ENCODE measurements around the gene CCDC171.

DNA sequence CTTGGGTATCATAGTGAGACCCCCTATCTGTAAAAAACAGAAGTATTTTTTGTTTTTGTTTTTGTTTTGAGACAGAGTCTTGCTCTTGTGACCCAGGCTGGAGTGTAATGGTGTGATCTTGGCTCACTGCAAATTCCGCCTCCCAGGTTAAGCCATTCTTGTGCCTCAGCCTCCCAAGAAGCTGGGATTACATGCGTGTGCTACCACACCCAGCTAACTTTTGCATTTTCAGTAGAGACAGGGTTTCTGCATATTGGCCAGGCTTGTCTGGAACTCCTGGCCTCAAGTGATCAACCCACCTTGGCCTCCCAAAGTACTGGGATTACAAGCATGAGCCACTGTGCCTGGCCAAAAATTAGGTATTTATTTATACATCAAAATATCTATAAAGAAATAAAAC, 10.2 kb upstream of the CCDC171 start:
- no peak for TF ChIP-seq FOXA1 (IDR thresholded peaks at IDR 0.05)
- no peak for TF ChIP-seq TAF1 (conservative IDR thresholded peaks at IDR 0.05)
- no peak for TF ChIP-seq ATF3 (IDR thresholded peaks at IDR 0.05)
- TF ChIP-seq, protein P1, sequence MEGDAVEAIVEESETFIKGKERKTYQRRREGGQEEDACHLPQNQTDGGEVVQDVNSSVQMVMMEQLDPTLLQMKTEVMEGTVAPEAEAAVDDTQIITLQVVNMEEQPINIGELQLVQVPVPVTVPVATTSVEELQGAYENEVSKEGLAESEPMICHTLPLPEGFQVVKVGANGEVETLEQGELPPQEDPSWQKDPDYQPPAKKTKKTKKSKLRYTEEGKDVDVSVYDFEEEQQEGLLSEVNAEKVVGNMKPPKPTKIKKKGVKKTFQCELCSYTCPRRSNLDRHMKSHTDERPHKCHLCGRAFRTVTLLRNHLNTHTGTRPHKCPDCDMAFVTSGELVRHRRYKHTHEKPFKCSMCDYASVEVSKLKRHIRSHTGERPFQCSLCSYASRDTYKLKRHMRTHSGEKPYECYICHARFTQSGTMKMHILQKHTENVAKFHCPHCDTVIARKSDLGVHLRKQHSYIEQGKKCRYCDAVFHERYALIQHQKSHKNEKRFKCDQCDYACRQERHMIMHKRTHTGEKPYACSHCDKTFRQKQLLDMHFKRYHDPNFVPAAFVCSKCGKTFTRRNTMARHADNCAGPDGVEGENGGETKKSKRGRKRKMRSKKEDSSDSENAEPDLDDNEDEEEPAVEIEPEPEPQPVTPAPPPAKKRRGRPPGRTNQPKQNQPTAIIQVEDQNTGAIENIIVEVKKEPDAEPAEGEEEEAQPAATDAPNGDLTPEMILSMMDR (IDR thresholded peaks at IDR 0.05; ENCODE audit: low read depth, low read length, missing input control), result no peak
- no peak for TF ChIP-seq SP1 (IDR thresholded peaks at IDR 0.05)
- TF ChIP-seq RAD21 (IDR thresholded peaks at IDR 0.05), result no peak
- no peak for TF ChIP-seq FOXA2 (IDR thresholded peaks at IDR 0.05)
- TF ChIP-seq GABPA (IDR thresholded peaks at IDR 0.05 in 1 of 2, conservative IDR thresholded peaks at IDR 0.05 in 1 of 2), result no peak

Data from liver (tissue), 3 donors.